Measurements from ENCODE around the gene NCAPG2.

Gene NCAPG2

DNA sequence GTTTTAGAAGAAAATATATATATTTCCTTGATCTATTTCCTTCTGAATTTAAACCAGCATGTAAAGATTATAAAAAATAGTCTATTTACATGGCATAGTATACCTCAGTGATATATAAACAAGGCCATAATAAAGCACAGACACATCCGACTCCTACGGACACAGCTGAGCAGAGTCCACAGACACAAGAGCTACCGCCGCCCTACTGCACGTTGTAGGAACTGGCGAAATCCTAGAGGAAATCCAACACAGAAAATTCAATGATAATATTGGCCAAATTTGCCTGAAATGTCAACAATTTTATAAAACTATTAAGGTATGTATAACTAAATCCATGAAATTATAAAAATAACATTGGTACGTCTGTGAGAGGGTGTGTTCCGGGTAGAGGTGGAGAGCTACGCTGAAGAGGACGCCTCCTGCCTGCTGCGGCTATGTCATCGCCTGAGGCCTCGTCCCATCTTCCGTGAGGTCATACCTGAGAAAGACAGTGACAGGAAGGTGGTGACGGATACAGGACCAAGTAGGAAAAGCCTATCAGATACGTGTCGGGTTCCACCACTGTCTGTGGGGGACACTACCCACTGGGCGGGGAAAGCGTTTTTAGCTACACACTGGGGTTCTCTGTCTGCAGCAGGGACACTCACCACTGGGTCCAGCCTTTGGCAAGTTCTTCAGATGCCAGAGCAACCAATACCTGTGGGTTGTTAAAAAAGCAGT, 29.3 kb upstream of the NCAPG2 start:
- no peak overlapping the region for H3K4me3 ChIP-seq (ENCODE audit: low read depth, low read length)
- TF ChIP-seq, protein P1, sequence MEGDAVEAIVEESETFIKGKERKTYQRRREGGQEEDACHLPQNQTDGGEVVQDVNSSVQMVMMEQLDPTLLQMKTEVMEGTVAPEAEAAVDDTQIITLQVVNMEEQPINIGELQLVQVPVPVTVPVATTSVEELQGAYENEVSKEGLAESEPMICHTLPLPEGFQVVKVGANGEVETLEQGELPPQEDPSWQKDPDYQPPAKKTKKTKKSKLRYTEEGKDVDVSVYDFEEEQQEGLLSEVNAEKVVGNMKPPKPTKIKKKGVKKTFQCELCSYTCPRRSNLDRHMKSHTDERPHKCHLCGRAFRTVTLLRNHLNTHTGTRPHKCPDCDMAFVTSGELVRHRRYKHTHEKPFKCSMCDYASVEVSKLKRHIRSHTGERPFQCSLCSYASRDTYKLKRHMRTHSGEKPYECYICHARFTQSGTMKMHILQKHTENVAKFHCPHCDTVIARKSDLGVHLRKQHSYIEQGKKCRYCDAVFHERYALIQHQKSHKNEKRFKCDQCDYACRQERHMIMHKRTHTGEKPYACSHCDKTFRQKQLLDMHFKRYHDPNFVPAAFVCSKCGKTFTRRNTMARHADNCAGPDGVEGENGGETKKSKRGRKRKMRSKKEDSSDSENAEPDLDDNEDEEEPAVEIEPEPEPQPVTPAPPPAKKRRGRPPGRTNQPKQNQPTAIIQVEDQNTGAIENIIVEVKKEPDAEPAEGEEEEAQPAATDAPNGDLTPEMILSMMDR (IDR thresholded peaks at IDR 0.05; ENCODE audit: borderline replicate concordance, insufficient read depth, low read depth, low read length) = no peak

GRCh38 chr7:158733220-158733519, 28.6 kb upstream of the NCAPG2 start:
- TF ChIP-seq, protein P1 (IDR thresholded peaks at IDR 0.05; ENCODE audit: borderline replicate concordance, insufficient read depth, low read depth, low read length) = no peak
- H3K4me3 ChIP-seq (ENCODE audit: low read depth, low read length) = no peak overlapping the region

- no peak overlapping the region for H3K4me3 ChIP-seq (ENCODE audit: low read depth, low read length)
- TF ChIP-seq, protein P1 (IDR thresholded peaks at IDR 0.05; ENCODE audit: borderline replicate concordance, insufficient read depth, low read depth, low read length) = no peak
These were observed 28.1 kb upstream of the NCAPG2 start for GRCh38 chr7:158732494-158733219.

- no peak overlapping the region for H3K4me3 ChIP-seq (ENCODE audit: low read depth, low read length)
- TF ChIP-seq, protein P1 (IDR thresholded peaks at IDR 0.05; ENCODE audit: borderline replicate concordance, insufficient read depth, low read depth, low read length) = no peak
These were observed 27.2 kb upstream of the NCAPG2 start for GRCh38 chr7:158731761-158732160.

GRCh38 chr7:158730383-158731346, 26.1 kb upstream of the NCAPG2 start:
- TF ChIP-seq, protein P1 (IDR thresholded peaks at IDR 0.05; ENCODE audit: borderline replicate concordance, insufficient read depth, low read depth, low read length) = no peak
- no peak overlapping the region for H3K4me3 ChIP-seq (ENCODE audit: low read depth, low read length)

GRCh38 chr7:158729646-158730382, 25.2 kb upstream of the NCAPG2 start:
- TF ChIP-seq, protein P1 (IDR thresholded peaks at IDR 0.05; ENCODE audit: borderline replicate concordance, insufficient read depth, low read depth, low read length) = no peak
- no peak overlapping the region for H3K4me3 ChIP-seq (ENCODE audit: low read depth, low read length)

Data from GM12875 (cell line).